Ishikawa (cell line): ENCODE measurements around the gene TSTD2.

ENCODE experiments used
- CEBPB ChIP-seq: IDR thresholded peaks from 2 replicates; pipeline ENCODE4 v1.6.1; 2012
- CREB1 ChIP-seq: IDR thresholded peaks from 2 replicates; pipeline ENCODE4 v1.6.1; 2012; ENCODE audit warnings: low read depth
- EGR1 ChIP-seq: IDR thresholded peaks from 2 replicates; pipeline ENCODE4 v1.6.1; 2012
- EP300 ChIP-seq: IDR thresholded peaks from 2 replicates; pipeline ENCODE4 v1.6.1; 2012; ENCODE audit warnings: borderline replicate concordance
- FOXM1 ChIP-seq: IDR thresholded peaks from 2 replicates; pipeline ENCODE4 v1.6.1; 2012; ENCODE audit warnings: low read depth, borderline replicate concordance
- NFIC ChIP-seq: IDR thresholded peaks from 2 replicates; pipeline ENCODE4 v1.6.1; 2012
- RAD21 ChIP-seq: IDR thresholded peaks from 2 replicates; pipeline ENCODE4 v1.6.1; 2012; ENCODE audit warnings: low read depth
- TAF1 ChIP-seq: IDR thresholded peaks from 2 replicates; pipeline ENCODE4 v1.6.1; 2012; ENCODE audit warnings: low read depth, mild to moderate bottlenecking
- TCF12 ChIP-seq: IDR thresholded peaks from 2 replicates; pipeline ENCODE4 v1.6.1; 2012; ENCODE audit warnings: low read depth
- TEAD4 ChIP-seq: IDR thresholded peaks from 2 replicates; pipeline ENCODE4 v1.6.1; 2012
- YY1 ChIP-seq: IDR thresholded peaks from 2 replicates; pipeline ENCODE4 v1.6.1; 2012; ENCODE audit warnings: low read depth
- ZBTB7A ChIP-seq: IDR thresholded peaks from 2 replicates; pipeline ENCODE4 v1.6.1; 2012; ENCODE audit warnings: low read depth
- TF ChIP-seq, protein P1 (sequence below): IDR thresholded peaks from 2 replicates; pipeline ENCODE4 v1.6.1; 2012; ENCODE audit warnings: low read depth, mild to moderate bottlenecking
- TF ChIP-seq, protein P2 (sequence below): IDR thresholded peaks from 2 replicates; pipeline ENCODE4 v1.6.1; 2012
- TF ChIP-seq, protein P3 (sequence below): IDR thresholded peaks from 2 replicates; pipeline ENCODE4 v1.6.1; 2012

Gene TSTD2

DNA sequence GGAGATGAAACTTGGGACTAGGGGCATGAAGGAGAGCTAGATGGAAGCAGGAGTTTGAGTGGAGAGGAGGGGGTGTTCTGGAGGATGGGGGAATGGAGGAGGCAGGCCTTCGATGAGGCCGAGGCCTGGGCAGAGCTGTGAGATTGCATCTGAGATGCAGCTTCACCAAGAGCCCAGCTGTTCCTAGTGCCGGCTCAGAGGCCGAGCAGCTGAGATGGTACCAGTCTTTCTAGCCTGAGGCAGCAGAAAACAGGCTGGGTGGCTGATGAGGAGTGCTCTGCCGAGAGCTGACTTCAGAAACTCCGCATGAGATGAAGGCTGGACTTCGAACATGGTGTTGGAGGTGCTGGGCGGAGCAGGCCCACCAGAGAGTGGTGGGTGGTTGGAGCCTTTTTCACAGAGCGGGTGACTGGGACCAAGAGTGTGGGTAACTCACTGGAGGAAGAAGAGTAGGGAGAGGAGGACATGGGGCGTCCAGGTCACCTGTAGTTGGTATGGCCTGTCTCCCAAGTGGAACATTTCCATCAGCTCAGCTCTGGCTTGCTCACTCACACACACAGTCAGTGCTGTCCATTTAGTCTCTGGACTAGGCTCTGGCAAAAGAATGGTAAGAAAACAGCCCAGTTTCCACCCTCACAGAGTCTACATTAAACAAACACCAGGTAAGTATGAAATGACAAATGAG is 77.0 kb downstream of the TSTD2 start:
- TF ChIP-seq ZBTB7A (no peak), TCF12 (no peak), CEBPB (no peak), NFIC (no peak)
- TF ChIP-seq, protein P1, sequence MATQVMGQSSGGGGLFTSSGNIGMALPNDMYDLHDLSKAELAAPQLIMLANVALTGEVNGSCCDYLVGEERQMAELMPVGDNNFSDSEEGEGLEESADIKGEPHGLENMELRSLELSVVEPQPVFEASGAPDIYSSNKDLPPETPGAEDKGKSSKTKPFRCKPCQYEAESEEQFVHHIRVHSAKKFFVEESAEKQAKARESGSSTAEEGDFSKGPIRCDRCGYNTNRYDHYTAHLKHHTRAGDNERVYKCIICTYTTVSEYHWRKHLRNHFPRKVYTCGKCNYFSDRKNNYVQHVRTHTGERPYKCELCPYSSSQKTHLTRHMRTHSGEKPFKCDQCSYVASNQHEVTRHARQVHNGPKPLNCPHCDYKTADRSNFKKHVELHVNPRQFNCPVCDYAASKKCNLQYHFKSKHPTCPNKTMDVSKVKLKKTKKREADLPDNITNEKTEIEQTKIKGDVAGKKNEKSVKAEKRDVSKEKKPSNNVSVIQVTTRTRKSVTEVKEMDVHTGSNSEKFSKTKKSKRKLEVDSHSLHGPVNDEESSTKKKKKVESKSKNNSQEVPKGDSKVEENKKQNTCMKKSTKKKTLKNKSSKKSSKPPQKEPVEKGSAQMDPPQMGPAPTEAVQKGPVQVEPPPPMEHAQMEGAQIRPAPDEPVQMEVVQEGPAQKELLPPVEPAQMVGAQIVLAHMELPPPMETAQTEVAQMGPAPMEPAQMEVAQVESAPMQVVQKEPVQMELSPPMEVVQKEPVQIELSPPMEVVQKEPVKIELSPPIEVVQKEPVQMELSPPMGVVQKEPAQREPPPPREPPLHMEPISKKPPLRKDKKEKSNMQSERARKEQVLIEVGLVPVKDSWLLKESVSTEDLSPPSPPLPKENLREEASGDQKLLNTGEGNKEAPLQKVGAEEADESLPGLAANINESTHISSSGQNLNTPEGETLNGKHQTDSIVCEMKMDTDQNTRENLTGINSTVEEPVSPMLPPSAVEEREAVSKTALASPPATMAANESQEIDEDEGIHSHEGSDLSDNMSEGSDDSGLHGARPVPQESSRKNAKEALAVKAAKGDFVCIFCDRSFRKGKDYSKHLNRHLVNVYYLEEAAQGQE, result no peak
- TF ChIP-seq, protein P2, sequence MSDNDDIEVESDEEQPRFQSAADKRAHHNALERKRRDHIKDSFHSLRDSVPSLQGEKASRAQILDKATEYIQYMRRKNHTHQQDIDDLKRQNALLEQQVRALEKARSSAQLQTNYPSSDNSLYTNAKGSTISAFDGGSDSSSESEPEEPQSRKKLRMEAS, result no peak

DNA sequence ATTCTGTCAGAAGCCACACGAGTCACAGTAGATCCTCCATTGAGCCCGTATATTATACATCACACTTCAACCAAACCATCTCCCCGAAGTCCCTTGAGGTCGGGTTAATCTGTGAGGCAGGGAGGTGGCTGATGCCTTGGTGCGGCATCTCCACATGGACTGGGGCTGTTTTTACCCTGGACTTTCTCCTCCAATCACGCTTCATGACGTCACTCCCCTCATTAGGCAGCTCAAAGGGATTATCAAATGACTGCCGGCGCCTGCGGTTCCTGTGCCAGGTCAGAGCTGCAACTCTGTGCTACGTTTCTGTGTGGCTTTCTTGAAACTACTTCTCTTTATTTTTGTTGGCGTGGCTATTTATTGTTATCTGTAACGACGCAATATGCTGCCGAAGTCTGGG is 78.0 kb downstream of the TSTD2 start:
- TF ChIP-seq RAD21, result no peak
- TF ChIP-seq TEAD4, result no peak
- no peak for TF ChIP-seq EP300
- no peak for TF ChIP-seq TAF1
- TF ChIP-seq, protein P3, sequence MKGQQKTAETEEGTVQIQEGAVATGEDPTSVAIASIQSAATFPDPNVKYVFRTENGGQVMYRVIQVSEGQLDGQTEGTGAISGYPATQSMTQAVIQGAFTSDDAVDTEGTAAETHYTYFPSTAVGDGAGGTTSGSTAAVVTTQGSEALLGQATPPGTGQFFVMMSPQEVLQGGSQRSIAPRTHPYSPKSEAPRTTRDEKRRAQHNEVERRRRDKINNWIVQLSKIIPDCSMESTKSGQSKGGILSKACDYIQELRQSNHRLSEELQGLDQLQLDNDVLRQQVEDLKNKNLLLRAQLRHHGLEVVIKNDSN, result no peak
- TF ChIP-seq ZBTB7A, result no peak
- TF ChIP-seq CREB1, result no peak
- no peak for TF ChIP-seq EGR1
- no peak for TF ChIP-seq FOXM1

DNA sequence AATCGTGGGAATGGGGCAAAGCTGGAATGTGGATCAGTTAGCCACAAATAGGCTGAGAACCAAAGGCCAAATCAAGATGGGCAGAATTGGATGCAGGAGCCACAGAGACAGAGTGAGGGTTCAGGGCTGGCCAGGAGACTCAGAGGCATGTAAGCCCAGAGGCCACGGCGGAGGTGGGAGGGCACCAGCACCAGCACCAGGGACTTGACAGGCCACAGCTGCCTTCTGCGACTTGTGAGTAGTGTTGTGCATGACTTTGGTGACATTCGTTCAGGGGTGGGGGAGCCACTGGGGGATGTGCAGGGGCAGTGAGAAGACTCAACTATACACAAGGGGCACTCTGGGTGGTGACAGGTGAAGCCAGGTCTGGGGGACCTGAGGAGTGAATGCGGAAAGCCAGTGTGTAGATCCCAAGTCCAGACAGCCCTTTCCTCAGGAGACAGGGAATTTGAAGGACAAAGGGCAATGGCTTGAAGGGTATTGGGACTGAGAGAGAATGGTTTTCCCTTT is 78.5 kb downstream of the TSTD2 start:
- TF ChIP-seq, protein P3, result no peak
- TF ChIP-seq ZBTB7A (no peak), YY1 (no peak), EGR1 (no peak), TAF1 (no peak), EP300 (no peak), RAD21 (no peak), TEAD4 (no peak), CEBPB (no peak), CREB1 (no peak), NFIC (no peak), TCF12 (no peak), FOXM1 (no peak)
- TF ChIP-seq, protein P1, result no peak
- TF ChIP-seq, protein P2, result no peak

DNA sequence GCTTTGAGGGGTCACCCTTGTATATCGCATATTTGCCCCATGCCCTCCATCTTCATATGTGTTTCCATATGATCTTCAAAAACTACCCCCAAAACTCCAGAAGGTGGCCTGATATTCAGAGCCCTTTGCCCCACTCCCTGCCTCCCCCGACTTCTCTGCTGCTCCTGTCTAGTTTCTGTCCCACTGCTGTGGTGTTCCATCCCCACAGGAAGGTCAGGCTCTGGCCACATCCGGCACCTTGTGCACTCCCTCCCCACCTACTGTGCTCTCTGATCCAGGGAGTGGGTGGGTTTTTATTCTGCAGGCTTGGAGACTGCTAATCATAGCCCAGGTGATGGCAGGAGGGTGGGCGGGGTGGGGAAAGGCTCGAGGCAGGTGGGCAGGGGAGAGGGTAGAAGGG is 79.3 kb downstream of the TSTD2 start:
- no peak for TF ChIP-seq YY1
- no peak for TF ChIP-seq TAF1
- no peak for TF ChIP-seq EP300
- TF ChIP-seq EGR1, result no peak
- TF ChIP-seq, protein P1, result no peak
- no peak for TF ChIP-seq CREB1
- no peak for TF ChIP-seq RAD21
- TF ChIP-seq, protein P2, result no peak
- no peak for TF ChIP-seq TCF12
- TF ChIP-seq, protein P3, result no peak
- TF ChIP-seq NFIC, result no peak
- no peak for TF ChIP-seq ZBTB7A
- no peak for TF ChIP-seq CEBPB
